ENCODE measurements around the gene CAMTA1. TPM values are rescaled to one million over a fixed set of nuclear protein-coding genes. Genes with fewer than 3 reads are reported as not detected.
A peak's percentile ranks its signal among the peaks of the same experiment; 100 is the strongest.

The CAMTA1 gene
- polyA plus RNA-seq, 1 donor from 2014 or later, result 162 TPM

- peak overlapping the region; percentile 21 for H3K9ac ChIP-seq (ENCODE audit: low read length)
- no peak overlapping the region for H3K4me3 ChIP-seq (ENCODE audit: low read length)
- peak overlapping the region; percentile 19 for H3K27ac ChIP-seq (ENCODE audit: low read length)
- H3K36me3 ChIP-seq (ENCODE audit: insufficient read depth, low read length), result no peaks in the 10 kb centered on the region
- H2AFZ ChIP-seq (ENCODE audit: low read depth, low read length), result no peak overlapping the region
- no peaks in the 10 kb centered on the region for H3K27me3 ChIP-seq (ENCODE audit: insufficient read depth, low read depth, low read length)
- H3K9me3 ChIP-seq (ENCODE audit: low read length), result no peaks in the 10 kb centered on the region
- H3K4me2 ChIP-seq (ENCODE audit: low read length), result no peak overlapping the region
- no peaks in the 10 kb centered on the region for H3F3A ChIP-seq (ENCODE audit: insufficient read depth, low read length, poor library complexity, severe bottlenecking)
- H3K79me2 ChIP-seq (replicated peaks; ENCODE audit: insufficient read depth, low read length), result no peaks in the 10 kb centered on the region
- no peaks in the 10 kb centered on the region for H3K9me2 ChIP-seq (ENCODE audit: insufficient read depth, low read length)
- no peaks in the 10 kb centered on the region for H4K20me1 ChIP-seq (ENCODE audit: insufficient read depth)
- TF ChIP-seq EZH2 (IDR thresholded peaks at IDR 0.05; ENCODE audit: borderline replicate concordance, insufficient read depth, low read length, poor library complexity, severe bottlenecking), result no peak
- TF ChIP-seq REST (IDR thresholded peaks at IDR 0.05; ENCODE audit: borderline replicate concordance), result no peak
- no peak for TF ChIP-seq TAF1 (IDR thresholded peaks at IDR 0.05; ENCODE audit: low read depth)
- no peak for TF ChIP-seq POLR2AphosphoS5 (IDR thresholded peaks at IDR 0.05)
- no peak for TF ChIP-seq MXI1 (conservative IDR thresholded peaks at IDR 0.05; ENCODE audit: poor library complexity, severe bottlenecking)
- TF ChIP-seq RAD21 (conservative IDR thresholded peaks at IDR 0.05), result no peak
- TF ChIP-seq CTCF (IDR thresholded peaks at IDR 0.05; ENCODE audit: poor library complexity, severe bottlenecking), result no peak
- TF ChIP-seq EP300 (conservative IDR thresholded peaks at IDR 0.05; ENCODE audit: poor library complexity, severe bottlenecking), result no peak
- no peak for TF ChIP-seq SMC3 (conservative IDR thresholded peaks at IDR 0.05; ENCODE audit: poor library complexity)
Observed at GRCh38 chr1:6911974-6912373, 126.7 kb downstream of the CAMTA1 start.

GRCh38 chr1:6912518-6912917, 127.3 kb downstream of the CAMTA1 start:
- H3K27ac ChIP-seq (ENCODE audit: low read length), result peak overlapping the region; percentile 19
- H3K79me2 ChIP-seq (replicated peaks; ENCODE audit: insufficient read depth, low read length), result no peaks in the 10 kb centered on the region
- H3K4me2 ChIP-seq (ENCODE audit: low read length), result no peak overlapping the region
- H3K9ac ChIP-seq (ENCODE audit: low read length), result no peak overlapping the region
- no peaks in the 10 kb centered on the region for H3K36me3 ChIP-seq (ENCODE audit: insufficient read depth, low read length)
- TF ChIP-seq POLR2AphosphoS5 (IDR thresholded peaks at IDR 0.05) (no peak), EP300 (conservative IDR thresholded peaks at IDR 0.05; ENCODE audit: poor library complexity, severe bottlenecking) (no peak), SMC3 (conservative IDR thresholded peaks at IDR 0.05; ENCODE audit: poor library complexity) (no peak)
- H3K9me2 ChIP-seq (ENCODE audit: insufficient read depth, low read length), result no peaks in the 10 kb centered on the region
- no peak overlapping the region for H3K4me3 ChIP-seq (ENCODE audit: low read length)
- no peaks in the 10 kb centered on the region for H4K20me1 ChIP-seq (ENCODE audit: insufficient read depth)
- H3K27me3 ChIP-seq (ENCODE audit: insufficient read depth, low read depth, low read length), result no peaks in the 10 kb centered on the region
- H2AFZ ChIP-seq (ENCODE audit: low read depth, low read length), result no peak overlapping the region
- H3F3A ChIP-seq (ENCODE audit: insufficient read depth, low read length, poor library complexity, severe bottlenecking), result no peaks in the 10 kb centered on the region
- H3K9me3 ChIP-seq (ENCODE audit: low read length), result no peaks in the 10 kb centered on the region

GRCh38 chr1:6913086-6913485, 127.8 kb downstream of the CAMTA1 start:
- no peak overlapping the region for H3K4me3 ChIP-seq (ENCODE audit: low read length)
- H3K4me2 ChIP-seq (ENCODE audit: low read length), result no peak overlapping the region
- H4K20me1 ChIP-seq (ENCODE audit: insufficient read depth), result no peaks in the 10 kb centered on the region
- TF ChIP-seq CTCF (IDR thresholded peaks at IDR 0.05; ENCODE audit: poor library complexity, severe bottlenecking), result no peak
- no peak for TF ChIP-seq SMC3 (conservative IDR thresholded peaks at IDR 0.05; ENCODE audit: poor library complexity)
- no peak for TF ChIP-seq EP300 (conservative IDR thresholded peaks at IDR 0.05; ENCODE audit: poor library complexity, severe bottlenecking)
- TF ChIP-seq TAF1 (IDR thresholded peaks at IDR 0.05; ENCODE audit: low read depth), result no peak
- no peak for TF ChIP-seq RAD21 (conservative IDR thresholded peaks at IDR 0.05)
- no peak for TF ChIP-seq POLR2AphosphoS5 (IDR thresholded peaks at IDR 0.05)
- no peak for TF ChIP-seq REST (IDR thresholded peaks at IDR 0.05; ENCODE audit: borderline replicate concordance)
- TF ChIP-seq MXI1 (conservative IDR thresholded peaks at IDR 0.05; ENCODE audit: poor library complexity, severe bottlenecking), result no peak
- TF ChIP-seq EZH2 (IDR thresholded peaks at IDR 0.05; ENCODE audit: borderline replicate concordance, insufficient read depth, low read length, poor library complexity, severe bottlenecking), result no peak
- no peaks in the 10 kb centered on the region for H3K9me3 ChIP-seq (ENCODE audit: low read length)
- H3F3A ChIP-seq (ENCODE audit: insufficient read depth, low read length, poor library complexity, severe bottlenecking), result no peaks in the 10 kb centered on the region
- no peaks in the 10 kb centered on the region for H3K9me2 ChIP-seq (ENCODE audit: insufficient read depth, low read length)
- H3K27me3 ChIP-seq (ENCODE audit: insufficient read depth, low read depth, low read length), result no peaks in the 10 kb centered on the region
- H3K27ac ChIP-seq (ENCODE audit: low read length), result no peak overlapping the region
- H2AFZ ChIP-seq (ENCODE audit: low read depth, low read length), result no peak overlapping the region
- no peaks in the 10 kb centered on the region for H3K79me2 ChIP-seq (replicated peaks; ENCODE audit: insufficient read depth, low read length)
- no peaks in the 10 kb centered on the region for H3K36me3 ChIP-seq (ENCODE audit: insufficient read depth, low read length)
- no peak overlapping the region for H3K9ac ChIP-seq (ENCODE audit: low read length)

All from neural cell (in vitro differentiated cells).